IMR-90 (cell line): ENCODE measurements around the gene CDK15. TPM values are rescaled to one million over a fixed set of nuclear protein-coding genes. Genes with fewer than 3 reads are reported as not detected.

Experiments used
- ATAC-seq: fragments of 200-7000 bp; cut with Tn5 transposase; 2 replicates; pipeline ENCODE4 v1.9.1; 2020; ENCODE audit warnings: low read depth, mild to moderate bottlenecking, moderate library complexity
- BruUV-seq: library from RNA; stranded (reverse); fragments of 400-500 nt; replicated peaks from 2 replicates; lab custom pipeline; 2021; lab: Mats Ljungman, UMichigan
- CTCF ChIA-PET: fragments of 300-600 bp; formaldehyde crosslinking; extraction: SDS; loops from one replicate; lab custom pipeline; 2021; ENCODE audit warnings: antibody characterized with exemption; lab: Yijun Ruan, JAX
- POLR2A ChIA-PET: fragments of 300-600 bp; sonication (Branson Sonifier 250); formaldehyde crosslinking; loops from one replicate; lab custom pipeline; 2022; ENCODE audit warnings: antibody characterized with exemption; ENCODE audit not compliant: unreplicated experiment; lab: Charles Lee
- DNase-seq: peaks from one replicate; pipeline ENCODE4 v3.0.0; 2013
- H2AFZ ChIP-seq: replicated peaks from 2 replicates; pipeline ENCODE3; 2013; ENCODE audit warnings: low read length, mild to moderate bottlenecking; ENCODE audit not compliant: poor library complexity
- H2AK5ac ChIP-seq: 2 replicates; pipeline ENCODE4 v1.6.1; 2013; ENCODE audit warnings: low read depth, low read length, inconsistent platforms
- H2AK9ac ChIP-seq: replicated peaks from 2 replicates; pipeline ENCODE3; 2013; ENCODE audit warnings: mild to moderate bottlenecking, low read depth, low read length, moderate library complexity; ENCODE audit not compliant: poor library complexity
- H2BK120ac ChIP-seq: 2 replicates; pipeline ENCODE4 v1.6.1; 2013; ENCODE audit warnings: low read depth, low read length, inconsistent platforms
- H2BK15ac ChIP-seq: 3 replicates; pipeline ENCODE4 v1.6.1; 2013; ENCODE audit warnings: low read depth, low read length, inconsistent platforms
- H2BK20ac ChIP-seq: 2 replicates; pipeline ENCODE4 v1.6.1; 2013; ENCODE audit warnings: low read depth, mild to moderate bottlenecking, inconsistent platforms, low read length, moderate library complexity
- H2BK5ac ChIP-seq: 2 replicates; pipeline ENCODE4 v1.6.1; 2013; ENCODE audit warnings: mild to moderate bottlenecking, low read depth, low read length, inconsistent platforms; ENCODE audit not compliant: poor library complexity, severe bottlenecking
- H3K14ac ChIP-seq: replicated peaks from 2 replicates; pipeline ENCODE4 v1.6.1; 2013; ENCODE audit warnings: low read depth, low read length, inconsistent platforms
- H3K18ac ChIP-seq: 2 replicates; pipeline ENCODE4 v1.6.1; 2013; ENCODE audit warnings: low read depth, low read length, control low read depth
- H3K23ac ChIP-seq: 2 replicates; pipeline ENCODE4 v1.6.1; 2013; ENCODE audit warnings: low read depth, low read length, inconsistent platforms
- H3K27ac ChIP-seq: 2 replicates; pipeline ENCODE4 v1.5.1; 2013; ENCODE audit warnings: mild to moderate bottlenecking, control low read depth, low read length; ENCODE audit not compliant: insufficient read depth
- H3K27me3 ChIP-seq: 2 replicates; pipeline ENCODE4 v1.6.1; 2013; ENCODE audit warnings: low read length; ENCODE audit not compliant: control insufficient read depth, insufficient read depth
- H3K36me3 ChIP-seq: 2 replicates; pipeline ENCODE4 v1.6.1; 2013; ENCODE audit warnings: low read length, mixed read lengths; ENCODE audit not compliant: control insufficient read depth, insufficient read depth
- H3K4ac ChIP-seq: 2 replicates; pipeline ENCODE4 v1.6.1; 2013; ENCODE audit warnings: low read depth, low read length, inconsistent platforms
- H3K4me1 ChIP-seq: 2 replicates; pipeline ENCODE4 v1.6.1; 2013; ENCODE audit warnings: low read length, mixed read lengths; ENCODE audit not compliant: control insufficient read depth, insufficient read depth
- H3K4me2 ChIP-seq: 2 replicates; pipeline ENCODE4 v1.6.1; 2013; ENCODE audit warnings: low read depth, mild to moderate bottlenecking, control low read depth, low read length, moderate library complexity
- H3K4me3 ChIP-seq: 2 replicates; pipeline ENCODE4 v1.5.1; 2013; ENCODE audit warnings: low read depth, mild to moderate bottlenecking, control low read depth, low read length, moderate library complexity; ENCODE audit not compliant: insufficient read depth
- H3K56ac ChIP-seq: 2 replicates; pipeline ENCODE4 v1.6.1; 2013; ENCODE audit warnings: low read length, inconsistent platforms; ENCODE audit not compliant: insufficient read depth; ENCODE audit errors: extremely low read depth
- H3K79me1 ChIP-seq, 2 experiments: 2 replicates each; pipeline ENCODE4 v1.6.1; 2013; ENCODE audit warnings: low read length in 2 of 2, inconsistent platforms in 1 of 2, low read depth in 1 of 2
- H3K9ac ChIP-seq: 2 replicates; pipeline ENCODE4 v1.6.1; 2013; ENCODE audit warnings: low read depth, low read length, control low read depth
- H3K9me1 ChIP-seq: 2 replicates; pipeline ENCODE4 v1.6.1; 2013; ENCODE audit warnings: low read length, inconsistent platforms; ENCODE audit not compliant: insufficient read depth
- H3K9me3 ChIP-seq: 2 replicates; pipeline ENCODE4 v1.6.1; 2013; ENCODE audit warnings: low read length; ENCODE audit not compliant: control insufficient read depth, insufficient read depth
- H4K20me1 ChIP-seq: 2 replicates; pipeline ENCODE4 v1.6.1; 2013; ENCODE audit warnings: low read length, inconsistent platforms; ENCODE audit not compliant: insufficient read depth
- H4K5ac ChIP-seq: 2 replicates; pipeline ENCODE4 v1.6.1; 2013; ENCODE audit warnings: mild to moderate bottlenecking, low read depth, low read length, control low read depth
- H4K8ac ChIP-seq, 2 experiments: 2 replicates each; pipeline ENCODE4 v1.6.1; 2013; ENCODE audit warnings: low read depth in 2 of 2, low read length in 2 of 2, control low read depth in 1 of 2, inconsistent platforms in 1 of 2
- H4K91ac ChIP-seq: 2 replicates; pipeline ENCODE4 v1.6.1; 2013; ENCODE audit warnings: low read depth, low read length, inconsistent platforms; ENCODE audit not compliant: insufficient read depth
- NFE2L2 ChIP-seq: fragments of 150-350 bp; IDR thresholded peaks from 2 replicates; pipeline ENCODE4 v1.6.1; 2016; ENCODE audit warnings: low read depth, mild to moderate bottlenecking, low read length
- RAD21 ChIP-seq: IDR thresholded peaks from 2 replicates; pipeline ENCODE4 v1.6.1; 2012; ENCODE audit warnings: low read length, improper control_type of control experiment
- USF2 ChIP-seq: fragments of 150-350 bp; IDR thresholded peaks from 2 replicates; pipeline ENCODE4 v1.6.1; 2017; ENCODE audit warnings: mild to moderate bottlenecking, antibody characterized with exemption, low read length, low read depth
- WGBS, 2 experiments: methylation state at CpG; one replicate each; pipeline versions ENCODE4 v1.1.5 to v1.1.7; 2013; ENCODE audit warnings: missing lambda C conversion rate in 2 of 2; ENCODE audit not compliant: insufficient read length in 1 of 2; ENCODE audit errors: extremely low coverage in 2 of 2; 5-methylcytosine and 5-hydroxymethylcytosine counted together
- dilution Hi-C: fragments of 300-500 bp; cut with HindIII; formaldehyde crosslinking; loops from one replicate; pipeline ENCODE4 v1.14.3; 2018; ENCODE audit warnings: low sequenced_read_pairs; ENCODE audit not compliant: unreplicated experiment
- in situ Hi-C: fragments of 300-500 bp; cut with MboI; formaldehyde crosslinking; loops from 3 replicates; pipeline ENCODE4 v1.14.3; 2019; ENCODE audit warnings: low sequenced_read_pairs, inconsistent platforms, mixed read lengths
- intact Hi-C: fragments of 100-400 bp; cut with micrococcal nuclease; formaldehyde crosslinking; loops from 2 replicates; pipeline ENCODE4 v1.10.0; 2022
- polyA plus RNA-seq, 3 experiments: library from polyadenylated mRNA; depleted of rRNA; stranded (reverse); fragments of >200 nt; gene quantifications; 2 replicates each; pipeline ENCODE4 v1.2.3, GENCODE V29; 2012; ENCODE audit warnings: low replicate concordance in 1 of 3
- total RNA-seq: library from RNA; depleted of rRNA; stranded (reverse); fragments of >200 nt; gene quantifications from 2 replicates; pipeline ENCODE4 v1.2.3, GENCODE V29; 2012

Gene CDK15
- total and polyA plus RNA-seq, 2 of the 4 experiments (the other 2 are of a cell fraction) = 16.1 to 33.0 TPM

- H3K4me2 ChIP-seq = no peak overlapping the region
- intact Hi-C loops (no loop called here), dilution Hi-C loops (no loop called here), in situ Hi-C loops (no loop called here)
- H3K9me3 ChIP-seq = no peaks in the 10 kb centered on the region
- H3K27me3 ChIP-seq = no peaks in the 10 kb centered on the region
- no peak overlapping the region for H2AK5ac ChIP-seq
- no peak overlapping the region for H4K91ac ChIP-seq
- H3K4ac ChIP-seq = no peak overlapping the region
- no peak overlapping the region for H3K18ac ChIP-seq
- no peak overlapping the region for H3K27ac ChIP-seq
- no peaks in the 10 kb centered on the region for H4K20me1 ChIP-seq
- peaks cover 2% of the 10 kb centered on the region; the same call in 1 of the 2 replicates for H3K4me1 ChIP-seq
- no peak overlapping the region for H4K8ac ChIP-seq
- ChIA-PET CTCF (interaction anchor here (1.0 kb wide), 1 partner anchor 9 kb away, joined by 4 read pairs; no protein-coding TSS in a partner anchor), POLR2A (no interaction called here)
- no peak overlapping the region for H2BK5ac ChIP-seq
- H2BK20ac ChIP-seq = no peak overlapping the region
- no peak overlapping the region for H2AK9ac ChIP-seq
- no peak overlapping the region for H3K56ac ChIP-seq
- no TSS peak for BruUV-seq
- no peak overlapping the region for H2BK120ac ChIP-seq
- ATAC-seq (no peak), DNase-seq (no peak)
- H3K36me3 ChIP-seq = no peaks in the 10 kb centered on the region; the same call in 1 of the 2 replicates
- no peak overlapping the region for H3K9ac ChIP-seq
- H2BK15ac ChIP-seq = no peak overlapping the region
- H3K14ac ChIP-seq = no peak overlapping the region
- peak; percentile 37; the same call in 1 of the 2 replicates for TF ChIP-seq USF2
- no peak for TF ChIP-seq RAD21
- TF ChIP-seq NFE2L2 = no peak
- no peaks in the 10 kb centered on the region for H3K79me1 ChIP-seq
- no peak overlapping the region for H4K5ac ChIP-seq
- H3K23ac ChIP-seq = no peak overlapping the region
- 0 out of 2 replicates have a peak, but pooled peaks cover 4% of the 10 kb centered on the region for H3K9me1 ChIP-seq
- WGBS, 2 experiments = 92% methylated on average over 2 of the region's 5 CpGs; no CpG with 5 or more reads in 1 of the 2 experiments
- no peak overlapping the region for H2AFZ ChIP-seq
- H3K4me3 ChIP-seq = no peak overlapping the region
Observed at GRCh38 chr2:201821080-201821479, 14.7 kb downstream of the CDK15 start.
